Calu3 (cell line): Measurements from ENCODE around the gene PIGZ. TPM values are rescaled to one million over a fixed set of nuclear protein-coding genes. Genes with fewer than 3 reads are reported as not detected.

Source experiments
- BruUV-seq: library from RNA; stranded (reverse); fragments of 400-500 nt; replicated peaks from 2 replicates; lab custom pipeline; 2021; lab: Mats Ljungman, UMichigan
- CTCF ChIA-PET: fragments of 300-600 bp; sonication (Branson Sonifier 250); formaldehyde crosslinking; loops from one replicate; lab custom pipeline; 2022; ENCODE audit warnings: antibody characterized with exemption; lab: Charles Lee
- DNase-seq: peaks from one replicate; pipeline ENCODE4 v3.0.0; 2022
- H3K27ac Mint-ChIP-seq: one replicate; pipeline ENCODE4 v1.8.0; 2022; ENCODE audit warnings: mixed read lengths; ENCODE audit not compliant: unreplicated experiment
- H3K27me3 Mint-ChIP-seq: one replicate; pipeline ENCODE4 v1.8.0; 2022; ENCODE audit warnings: mixed read lengths; ENCODE audit not compliant: unreplicated experiment
- H3K36me3 Mint-ChIP-seq: one replicate; pipeline ENCODE4 v1.8.0; 2022; ENCODE audit warnings: mild to moderate bottlenecking, moderate library complexity, mixed read lengths; ENCODE audit not compliant: insufficient read depth, unreplicated experiment
- H3K4me1 Mint-ChIP-seq: one replicate; pipeline ENCODE4 v1.8.0; 2022; ENCODE audit warnings: mild to moderate bottlenecking, low read depth, mixed read lengths; ENCODE audit not compliant: unreplicated experiment
- H3K4me3 Mint-ChIP-seq: one replicate; pipeline ENCODE4 v1.8.0; 2022; ENCODE audit warnings: mild to moderate bottlenecking, low read depth, moderate library complexity, mixed read lengths; ENCODE audit not compliant: unreplicated experiment
- H3K9me3 Mint-ChIP-seq: one replicate; pipeline ENCODE4 v1.8.0; 2022; ENCODE audit warnings: low read depth, mixed read lengths; ENCODE audit not compliant: unreplicated experiment
- intact Hi-C: fragments of 100-400 bp; cut with micrococcal nuclease; formaldehyde crosslinking; loops from one replicate; pipeline ENCODE4 v1.10.0; 2022; ENCODE audit not compliant: unreplicated experiment
- total RNA-seq: library from RNA; stranded (reverse); gene quantifications from 2 replicates; pipeline ENCODE4 v1.2.3, GENCODE V29; 2022
- TF ChIP-seq, protein P1 (sequence below): fragments of 200-600 bp; IDR thresholded peaks from one replicate; pipeline ENCODE4 v1.8.0; 2022; ENCODE audit warnings: antibody characterized with exemption; ENCODE audit not compliant: unreplicated experiment

The PIGZ gene
- total RNA-seq, 1 experiment from 2014 or later: 6.7 TPM

DNA sequence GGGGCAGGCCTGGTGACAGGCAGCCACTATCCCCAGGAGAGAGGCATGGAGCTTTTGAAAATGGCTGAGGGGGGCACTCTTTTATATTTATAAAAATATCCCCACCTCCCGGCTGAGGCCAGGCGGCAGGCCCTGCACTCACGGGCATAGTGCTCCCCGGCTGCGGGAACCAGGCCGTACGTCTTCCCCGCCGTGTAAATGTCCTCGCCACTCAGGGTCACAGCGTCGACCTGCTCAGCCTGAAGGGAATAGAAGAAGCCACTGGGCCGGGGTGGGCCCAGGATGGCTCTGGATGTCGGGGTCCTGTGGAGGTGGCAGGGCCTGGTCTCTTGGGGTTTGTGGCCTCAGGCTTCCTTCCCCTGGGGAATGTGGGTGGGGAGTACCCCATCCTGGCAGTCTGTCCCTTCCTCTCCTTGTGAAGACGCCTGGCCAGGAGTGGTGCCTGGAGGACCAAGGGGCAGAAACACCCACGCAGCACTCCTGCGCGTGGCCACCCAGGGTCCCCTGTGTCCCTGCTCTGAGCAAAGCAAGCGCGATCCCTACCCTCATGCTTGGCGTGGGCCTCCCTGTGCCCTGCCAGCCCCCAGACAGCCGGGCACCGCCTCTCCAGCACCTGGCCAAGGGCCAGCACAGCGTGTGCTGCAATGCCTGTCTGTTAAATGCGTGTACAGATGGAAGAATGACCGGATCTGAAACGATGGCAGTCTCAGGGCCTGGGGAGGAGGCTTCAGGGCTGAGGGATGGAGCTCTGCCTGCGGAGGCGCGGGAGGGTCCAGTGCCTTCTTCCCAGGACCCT, 42.1 kb upstream of the PIGZ start:
- Mint-ChIP-seq H3K9me3 (no peaks in the 10 kb centered on the region), H3K27me3 (no peaks in the 10 kb centered on the region), H3K4me1 (no peaks in the 10 kb centered on the region), H3K27ac (no peak overlapping the region), H3K36me3 (peaks cover 6% of the 10 kb centered on the region), H3K4me3 (no peak overlapping the region)
- BruUV-seq: no TSS peak
- no peak for DNase-seq
- intact Hi-C loops: no loop called here
- TF ChIP-seq, protein P1, sequence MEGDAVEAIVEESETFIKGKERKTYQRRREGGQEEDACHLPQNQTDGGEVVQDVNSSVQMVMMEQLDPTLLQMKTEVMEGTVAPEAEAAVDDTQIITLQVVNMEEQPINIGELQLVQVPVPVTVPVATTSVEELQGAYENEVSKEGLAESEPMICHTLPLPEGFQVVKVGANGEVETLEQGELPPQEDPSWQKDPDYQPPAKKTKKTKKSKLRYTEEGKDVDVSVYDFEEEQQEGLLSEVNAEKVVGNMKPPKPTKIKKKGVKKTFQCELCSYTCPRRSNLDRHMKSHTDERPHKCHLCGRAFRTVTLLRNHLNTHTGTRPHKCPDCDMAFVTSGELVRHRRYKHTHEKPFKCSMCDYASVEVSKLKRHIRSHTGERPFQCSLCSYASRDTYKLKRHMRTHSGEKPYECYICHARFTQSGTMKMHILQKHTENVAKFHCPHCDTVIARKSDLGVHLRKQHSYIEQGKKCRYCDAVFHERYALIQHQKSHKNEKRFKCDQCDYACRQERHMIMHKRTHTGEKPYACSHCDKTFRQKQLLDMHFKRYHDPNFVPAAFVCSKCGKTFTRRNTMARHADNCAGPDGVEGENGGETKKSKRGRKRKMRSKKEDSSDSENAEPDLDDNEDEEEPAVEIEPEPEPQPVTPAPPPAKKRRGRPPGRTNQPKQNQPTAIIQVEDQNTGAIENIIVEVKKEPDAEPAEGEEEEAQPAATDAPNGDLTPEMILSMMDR: no peak
- CTCF ChIA-PET: no interaction called here

DNA sequence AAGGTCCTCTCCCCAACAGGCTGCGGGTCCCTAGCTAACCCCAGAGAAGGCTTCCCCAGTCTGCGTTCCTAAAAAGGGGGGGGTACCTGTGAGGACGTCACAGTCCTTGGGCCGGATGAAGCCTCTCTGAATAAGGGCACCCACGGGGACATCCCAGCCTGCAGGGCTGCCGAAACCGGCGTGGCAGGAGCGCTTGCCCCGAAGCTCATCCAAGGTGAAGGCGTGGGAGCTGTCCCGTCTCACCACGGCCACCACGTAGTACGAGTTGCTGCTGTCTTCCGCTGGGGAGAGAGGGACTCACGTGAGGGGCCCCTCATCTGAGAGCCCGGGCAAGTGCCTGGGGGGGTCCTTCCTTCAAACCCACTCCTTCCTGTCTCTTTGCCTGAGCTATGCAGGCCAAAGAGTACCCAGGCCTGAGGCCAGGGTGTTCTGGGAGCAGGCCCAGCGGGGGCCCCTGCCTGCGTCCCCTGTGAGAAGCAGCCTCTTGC, 40.9 kb upstream of the PIGZ start:
- BruUV-seq: no TSS peak
- no peak overlapping the region for H3K27ac Mint-ChIP-seq
- TF ChIP-seq, protein P1: no peak
- H3K4me1 Mint-ChIP-seq: no peaks in the 10 kb centered on the region
- H3K27me3 Mint-ChIP-seq: no peaks in the 10 kb centered on the region
- no peaks in the 10 kb centered on the region for H3K9me3 Mint-ChIP-seq
- CTCF ChIA-PET: no interaction called here
- peaks cover 6% of the 10 kb centered on the region for H3K36me3 Mint-ChIP-seq
- intact Hi-C loops: no loop called here
- H3K4me3 Mint-ChIP-seq: no peak overlapping the region
- DNase-seq: no peak

DNA sequence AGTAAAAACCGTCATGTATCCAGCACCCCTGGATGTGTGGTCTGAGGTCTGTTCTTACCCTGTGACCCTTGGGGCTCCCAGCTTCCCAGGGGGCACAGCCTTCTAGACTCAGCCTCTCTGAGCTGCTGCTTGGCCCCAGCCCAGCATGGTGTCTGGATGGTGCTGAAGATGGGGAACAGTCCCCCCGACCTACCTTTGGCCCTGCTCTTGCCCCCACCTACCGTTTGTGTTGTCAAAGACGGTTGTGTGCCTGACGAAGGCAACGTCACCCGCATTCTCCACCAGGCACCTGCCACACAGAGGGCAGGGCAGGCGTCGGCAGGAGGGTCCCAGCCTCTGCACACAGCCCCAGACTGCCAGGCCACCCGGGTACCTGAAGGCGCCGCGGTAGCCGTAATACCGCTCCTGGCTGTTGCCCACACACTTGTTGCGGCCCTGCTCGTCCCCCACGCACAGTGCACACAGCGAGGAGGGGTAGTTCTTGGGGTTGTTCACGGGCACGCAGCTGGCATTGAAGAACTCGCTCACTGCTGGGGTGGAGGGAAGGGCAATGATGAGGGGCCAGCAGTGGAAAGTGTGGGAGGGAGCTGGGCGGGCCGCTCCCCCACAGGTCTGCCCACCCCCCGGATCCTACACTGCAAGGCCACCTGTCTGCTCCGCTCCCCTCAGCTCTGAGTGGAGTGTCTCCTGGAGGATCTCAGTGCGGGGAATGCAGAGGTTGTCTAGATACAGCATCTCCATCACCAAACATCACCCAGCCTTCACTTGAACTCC, 40.0 kb upstream of the PIGZ start:
- Mint-ChIP-seq H3K4me1 (no peaks in the 10 kb centered on the region), H3K9me3 (no peaks in the 10 kb centered on the region), H3K27me3 (no peaks in the 10 kb centered on the region), H3K27ac (no peak overlapping the region), H3K4me3 (no peak overlapping the region), H3K36me3 (peaks cover 6% of the 10 kb centered on the region)
- intact Hi-C loops: no loop called here
- no peak for DNase-seq
- CTCF ChIA-PET: interaction anchor here (0.6 kb wide), 1 partner anchor 54 kb away, joined by 3 read pairs; no protein-coding TSS in a partner anchor
- TF ChIP-seq, protein P1: no peak
- BruUV-seq: no TSS peak

DNA sequence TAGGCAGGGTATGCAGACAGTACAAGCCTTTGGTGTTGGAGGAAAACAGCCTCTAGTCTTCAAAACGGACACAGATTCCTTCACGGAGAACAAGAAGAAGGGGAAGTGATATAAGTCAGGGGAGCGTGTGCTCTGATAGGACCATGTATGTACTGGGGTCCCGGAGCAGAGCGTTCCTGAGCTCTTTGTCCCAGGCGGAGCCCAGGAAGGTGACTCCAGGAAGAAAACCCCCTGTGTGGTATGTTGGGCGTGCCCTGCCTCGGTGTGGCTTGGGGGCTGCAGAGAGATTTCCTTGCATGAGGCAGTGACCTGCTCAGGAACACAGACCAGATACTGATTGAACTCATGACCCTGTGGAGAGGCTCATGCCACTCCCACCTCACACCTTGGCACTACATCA, 39.3 kb upstream of the PIGZ start:
- BruUV-seq: no TSS peak
- peaks cover 6% of the 10 kb centered on the region for H3K36me3 Mint-ChIP-seq
- no peak overlapping the region for H3K4me3 Mint-ChIP-seq
- no peak overlapping the region for H3K27ac Mint-ChIP-seq
- TF ChIP-seq, protein P1: no peak
- no peaks in the 10 kb centered on the region for H3K9me3 Mint-ChIP-seq
- H3K27me3 Mint-ChIP-seq: no peaks in the 10 kb centered on the region
- no peak for DNase-seq
- CTCF ChIA-PET: no interaction called here
- intact Hi-C loops: no loop called here
- H3K4me1 Mint-ChIP-seq: no peaks in the 10 kb centered on the region
